DND-41 (cell line): ENCODE data around the gene ACCS.

Source experiments
- ATAC-seq: fragments of 200-7000 bp; cut with Tn5 transposase; 3 replicates; pipeline ENCODE4 v1.9.1; 2021; ENCODE audit warnings: low read depth; ENCODE audit not compliant: insufficient read depth
- DNase-seq: peaks from one replicate; pipeline ENCODE4 v3.0.0-alpha.2; 2020
- H2AFZ ChIP-seq: 2 replicates; pipeline ENCODE4 v1.6.0; 2012; ENCODE audit warnings: low read depth, low read length
- H3K27ac ChIP-seq: 2 replicates; pipeline ENCODE4 v1.5.1; 2012; ENCODE audit warnings: low read length, inconsistent platforms
- H3K27me3 ChIP-seq: fragments of 200-600 bp; sonication (generic); 2 replicates; pipeline ENCODE4 v1.6.0; 2012; ENCODE audit warnings: low read length, mild to moderate bottlenecking, inconsistent platforms; ENCODE audit not compliant: insufficient read depth, poor library complexity
- H3K36me3 ChIP-seq: 2 replicates; pipeline ENCODE4 v1.5.1; 2012; ENCODE audit warnings: low read length, inconsistent platforms; ENCODE audit not compliant: insufficient read depth
- H3K4me1 ChIP-seq: 2 replicates; pipeline ENCODE4 v1.5.1; 2012; ENCODE audit warnings: mild to moderate bottlenecking, low read length; ENCODE audit not compliant: insufficient read depth
- H3K4me2 ChIP-seq: 2 replicates; pipeline ENCODE4 v1.6.0; 2012; ENCODE audit warnings: mild to moderate bottlenecking, moderate library complexity, low read length, inconsistent platforms; ENCODE audit not compliant: insufficient read depth
- H3K4me3 ChIP-seq, 2 experiments: fragments of 200-600 bp in 1 of 2; shearing (Covaris generic) in 1 of 2; 2 replicates each; pipeline ENCODE4 v1.5.1; 2012 to 2016; ENCODE audit warnings: inconsistent platforms in 2 of 2, low read length in 2 of 2, mild to moderate bottlenecking in 2 of 2, low read depth in 1 of 2, moderate library complexity in 1 of 2
- H3K79me2 ChIP-seq: 2 replicates; pipeline ENCODE4 v1.6.0; 2012; ENCODE audit warnings: low read length, inconsistent platforms; ENCODE audit not compliant: insufficient read depth
- H3K9ac ChIP-seq: 2 replicates; pipeline ENCODE4 v1.6.0; 2012; ENCODE audit warnings: low read depth, mild to moderate bottlenecking, inconsistent platforms, low read length, moderate library complexity
- H3K9me3 ChIP-seq: 2 replicates; pipeline ENCODE4 v1.5.1; 2012; ENCODE audit warnings: low read length, moderate library complexity, mild to moderate bottlenecking, inconsistent platforms; ENCODE audit not compliant: insufficient read depth, severe bottlenecking
- H4K20me1 ChIP-seq: 2 replicates; pipeline ENCODE4 v1.6.0; 2012; ENCODE audit warnings: low read length; ENCODE audit not compliant: insufficient read depth
- CTCF ChIP-seq: IDR thresholded peaks from 2 replicates; pipeline ENCODE4 v1.5.1; 2012; ENCODE audit warnings: borderline replicate concordance, low read length, moderate library complexity, mild to moderate bottlenecking; ENCODE audit not compliant: poor library complexity, severe bottlenecking; ENCODE audit errors: extremely low read depth
- EZH2 ChIP-seq: IDR thresholded peaks from 3 replicates; pipeline ENCODE4 v1.6.1; 2012; ENCODE audit warnings: borderline replicate concordance, low read depth, mild to moderate bottlenecking, moderate library complexity, low read length, inconsistent platforms; ENCODE audit not compliant: severe bottlenecking

ACCS gene

GRCh38 chr11:44036811-44037657, 29.0 kb upstream of the ACCS start:
- Histone ChIP-seq H3K4me1 (no peaks in the 10 kb centered on the region), H3K9ac (no peak overlapping the region), H3K36me3 (no peaks in the 10 kb centered on the region), H3K4me2 (no peak overlapping the region), H3K27me3 (no peaks in the 10 kb centered on the region), H4K20me1 (0 out of 2 replicates have a peak, but pooled peaks cover 3% of the 10 kb centered on the region), H3K9me3 (peaks cover 7% of the 10 kb centered on the region), H2AFZ (no peak overlapping the region), H3K27ac (no peak overlapping the region), H3K4me3 (no peak overlapping the region), H3K79me2 (no peaks in the 10 kb centered on the region)
- DNase-seq (peak; percentile 38), ATAC-seq (peak; percentile 73)
- TF ChIP-seq CTCF: peak; percentile 71
- no peak for TF ChIP-seq EZH2

DNA sequence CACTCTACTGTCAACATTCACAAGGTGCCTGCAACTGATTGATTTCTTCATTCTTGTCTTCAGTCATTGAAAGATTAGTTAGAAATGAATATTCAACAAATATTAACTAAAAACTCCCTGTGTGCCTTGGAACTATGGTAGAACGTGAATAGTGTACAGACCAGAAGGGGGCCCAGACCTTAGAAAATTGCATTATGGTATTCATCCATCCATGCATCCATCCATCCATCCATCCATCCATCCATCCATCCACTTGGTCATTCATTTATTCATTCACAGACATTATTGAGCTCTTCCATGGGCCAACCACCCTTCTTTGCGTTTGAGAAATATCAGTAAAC, 28.4 kb upstream of the ACCS start:
- H3K4me3 ChIP-seq: no peak overlapping the region
- H3K79me2 ChIP-seq: no peaks in the 10 kb centered on the region
- TF ChIP-seq EZH2 (no peak), CTCF (no peak)
- 0 out of 2 replicates have a peak, but pooled peaks cover 3% of the 10 kb centered on the region for H4K20me1 ChIP-seq
- H3K4me2 ChIP-seq: no peak overlapping the region
- H3K27me3 ChIP-seq: no peaks in the 10 kb centered on the region
- DNase-seq: no peak
- H3K36me3 ChIP-seq: no peaks in the 10 kb centered on the region
- H3K9me3 ChIP-seq: peaks cover 7% of the 10 kb centered on the region
- H2AFZ ChIP-seq: no peak overlapping the region
- no peak overlapping the region for H3K9ac ChIP-seq
- H3K27ac ChIP-seq: no peak overlapping the region
- no peaks in the 10 kb centered on the region for H3K4me1 ChIP-seq
- ATAC-seq: no peak

- no peak overlapping the region for H3K4me3 ChIP-seq
- H3K79me2 ChIP-seq: no peaks in the 10 kb centered on the region
- ATAC-seq (no peak), DNase-seq (no peak)
- H3K36me3 ChIP-seq: no peaks in the 10 kb centered on the region
- no peak overlapping the region for H3K4me2 ChIP-seq
- peaks cover 3% of the 10 kb centered on the region for H3K27me3 ChIP-seq
- no peak for TF ChIP-seq EZH2
- TF ChIP-seq CTCF: no peak
- H3K9ac ChIP-seq: no peak overlapping the region
- H3K9me3 ChIP-seq: peaks cover 7% of the 10 kb centered on the region
- H2AFZ ChIP-seq: no peak overlapping the region
- no peak overlapping the region for H3K27ac ChIP-seq
- H3K4me1 ChIP-seq: no peaks in the 10 kb centered on the region
- 0 out of 2 replicates have a peak, but pooled peaks cover 3% of the 10 kb centered on the region for H4K20me1 ChIP-seq
Measured at GRCh38 chr11:44043157-44043556, 22.9 kb upstream of the ACCS start.
